Tongue (tissue), 2 donors: ENCODE results near the gene RUNX2. TPM values are rescaled to one million over a fixed set of nuclear protein-coding genes. Genes with fewer than 3 reads are reported as not detected.

Source experiments
- DNase-seq: peaks from one replicate; pipeline ENCODE4 v3.0.0-alpha.2; 2015
- total RNA-seq: library from RNA; depleted of rRNA; stranded (reverse); fragments of >200 nt; gene quantifications from one replicate; pipeline ENCODE4 v1.2.3, GENCODE V29; 2014

The RUNX2 gene
- total RNA-seq, 1 donor from 2014 or later = 1.7 TPM

- DNase-seq = no peak
These were observed 381.7 kb downstream of the RUNX2 start for GRCh38 chr6:45709781-45710220.

DNA sequence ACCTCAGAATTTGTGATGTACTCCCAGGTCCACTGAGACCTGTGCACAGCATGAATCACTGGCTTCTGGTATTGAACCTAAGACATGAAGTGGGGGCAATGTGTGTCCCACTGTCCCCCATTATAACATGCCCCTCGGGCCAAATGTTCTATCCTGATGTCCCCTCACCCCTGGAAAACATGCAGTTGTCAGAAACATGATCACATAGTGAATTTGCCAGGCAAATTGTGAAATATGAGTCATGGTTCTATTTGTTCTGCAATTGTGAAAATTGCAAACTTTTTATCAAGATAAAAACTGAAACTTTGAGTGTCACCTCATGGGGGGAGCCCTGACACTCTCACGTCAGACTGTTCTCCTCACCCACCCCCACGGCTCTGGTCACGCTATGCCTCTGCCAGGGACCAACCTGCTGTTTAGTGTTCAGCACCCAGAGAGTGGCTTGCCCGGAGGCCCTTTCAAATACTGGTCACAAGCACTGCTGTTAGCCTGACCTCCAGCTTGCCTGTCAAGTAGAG, 382.2 kb downstream of the RUNX2 start:
- DNase-seq = no peak

- DNase-seq = no peak
These were observed 383.9 kb downstream of the RUNX2 start for GRCh38 chr6:45712076-45712475.

GRCh38 chr6:45712786-45713185, 384.7 kb downstream of the RUNX2 start:
- DNase-seq = no peak

Other genes with a start within 250 kb of the RUNX2 start
- gene SUPT3H, start 49.6 kb downstream of the RUNX2 start, total RNA-seq = 7.9 TPM